HG03469 (cell line): Measurements from ENCODE around the gene GPR27.

ENCODE experiments used
- ATAC-seq: cut with Tn5 transposase; IDR thresholded peaks from one replicate; pipeline ENCODE4 v1.9.1; 2021; ENCODE audit warnings: mild to moderate bottlenecking, moderate library complexity, moderate number of reproducible peaks; ENCODE audit not compliant: unreplicated experiment

The GPR27 gene

GRCh38 chr3:71732637-71733036 lies 21.0 kb upstream of the GPR27 start:
- no peak for ATAC-seq

- no peak for ATAC-seq
Observed at GRCh38 chr3:71733319-71733718, 20.3 kb upstream of the GPR27 start.

GRCh38 chr3:71734881-71735280 lies 18.8 kb upstream of the GPR27 start:
- ATAC-seq = no peak

GRCh38 chr3:71742621-71743020 lies 11.0 kb upstream of the GPR27 start:
- ATAC-seq = no peak

- no peak for ATAC-seq
Observed at GRCh38 chr3:71744738-71745137, 8.9 kb upstream of the GPR27 start.

- ATAC-seq = no peak
Observed at GRCh38 chr3:71751602-71752001, 2.1 kb upstream of the GPR27 start.

GRCh38 chr3:71752831-71753700 lies 589 bp upstream of the GPR27 start:
- no peak for ATAC-seq

GRCh38 chr3:71754610-71755253 lies 1.1 kb downstream of the GPR27 start:
- ATAC-seq = no peak

GRCh38 chr3:71758091-71758490 lies 4.4 kb downstream of the GPR27 start:
- ATAC-seq = no peak

GRCh38 chr3:71759401-71759800 lies 5.7 kb downstream of the GPR27 start:
- ATAC-seq = no peak

- no peak for ATAC-seq
Observed at GRCh38 chr3:71760140-71760539, 6.5 kb downstream of the GPR27 start.

GRCh38 chr3:71763426-71763825 lies 9.8 kb downstream of the GPR27 start:
- no peak for ATAC-seq

- ATAC-seq = no peak
Observed at GRCh38 chr3:71771126-71771525, 17.5 kb downstream of the GPR27 start.

GRCh38 chr3:71771884-71772283 lies 18.2 kb downstream of the GPR27 start:
- ATAC-seq = no peak

GRCh38 chr3:71776538-71776937 lies 22.9 kb downstream of the GPR27 start:
- ATAC-seq = no peak

- no peak for ATAC-seq
Observed at GRCh38 chr3:71778353-71778752, 24.7 kb downstream of the GPR27 start.

GRCh38 chr3:71779674-71780377 lies 26.2 kb downstream of the GPR27 start:
- no peak for ATAC-seq

- ATAC-seq = no peak
Observed at GRCh38 chr3:71780430-71780829, 26.8 kb downstream of the GPR27 start.

GRCh38 chr3:71783152-71783551 lies 29.5 kb downstream of the GPR27 start:
- no peak for ATAC-seq

GRCh38 chr3:71784201-71784913 lies 30.7 kb downstream of the GPR27 start:
- no peak for ATAC-seq

GRCh38 chr3:71784914-71785531 lies 31.4 kb downstream of the GPR27 start, which contains the start of gene PROK2:
Gene PROK2 (minus strand): TSS chr3:71785148. CDS start chr3:71785052, 96 bp downstream.
- no peak for ATAC-seq
